Fibroblast of peridontal ligament (primary cell): ENCODE measurements around the gene CPSF4.

Experiments used
- DNase-seq: peaks from one replicate; pipeline ENCODE4 v3.0.0-alpha.2; 2010; ENCODE audit errors: extremely low read depth

Gene CPSF4

GRCh38 chr7:99448855-99449254 lies 10.1 kb downstream of the CPSF4 start:
- DNase-seq, result no peak

GRCh38 chr7:99449326-99449725 lies 10.6 kb downstream of the CPSF4 start:
- no peak for DNase-seq

- DNase-seq, result no peak
These were observed 13.2 kb downstream of the CPSF4 start for GRCh38 chr7:99451936-99452335.

GRCh38 chr7:99452541-99452940 lies 13.8 kb downstream of the CPSF4 start:
- DNase-seq, result no peak

GRCh38 chr7:99453105-99453504 lies 14.4 kb downstream of the CPSF4 start:
- DNase-seq, result no peak

- DNase-seq, result no peak
These were observed 17.1 kb downstream of the CPSF4 start for GRCh38 chr7:99455874-99456273.

GRCh38 chr7:99456288-99456687 lies 17.5 kb downstream of the CPSF4 start:
- no peak for DNase-seq

- DNase-seq, result no peak
These were observed 18.4 kb downstream of the CPSF4 start for GRCh38 chr7:99457050-99457649.

GRCh38 chr7:99457650-99458493 lies 19.1 kb downstream of the CPSF4 start:
- DNase-seq, result no peak

- no peak for DNase-seq
These were observed 20.3 kb downstream of the CPSF4 start for GRCh38 chr7:99459087-99459486.

GRCh38 chr7:99460651-99461050 lies 21.9 kb downstream of the CPSF4 start:
- no peak for DNase-seq

- no peak for DNase-seq
These were observed 22.5 kb downstream of the CPSF4 start for GRCh38 chr7:99461221-99461620.

GRCh38 chr7:99465421-99465768 lies 26.7 kb downstream of the CPSF4 start:
- DNase-seq, result no peak

- DNase-seq, result no peak
These were observed 29.7 kb downstream of the CPSF4 start for GRCh38 chr7:99468336-99468918.

- DNase-seq, result no peak
These were observed 30.8 kb downstream of the CPSF4 start for GRCh38 chr7:99469381-99470065.

GRCh38 chr7:99472561-99473314 lies 34.0 kb downstream of the CPSF4 start, which contains the start of gene ZNF789:
ZNF789 (plus strand) TSS chr7:99472890; CDS start chr7:99476457, 3,567 bp downstream.
- DNase-seq, result peak; percentile 94

- peak; percentile 75 for DNase-seq
These were observed 34.5 kb downstream of the CPSF4 start for GRCh38 chr7:99473315-99473596.

GRCh38 chr7:99476107-99476506 lies 37.4 kb downstream of the CPSF4 start:
- no peak for DNase-seq

GRCh38 chr7:99478464-99479440 lies 40.0 kb downstream of the CPSF4 start:
- DNase-seq, result no peak

- no peak for DNase-seq
These were observed 46.4 kb downstream of the CPSF4 start for GRCh38 chr7:99485094-99485493.

GRCh38 chr7:99489235-99489634 lies 50.5 kb downstream of the CPSF4 start:
- no peak for DNase-seq
